Measurements from ENCODE around the gene RHEB. TPM values are rescaled to one million over a fixed set of nuclear protein-coding genes. Genes with fewer than 3 reads are reported as not detected.

The RHEB gene
- total RNA-seq, 1 experiment from 2014 or later: 156 TPM

- CTCF ChIA-PET: no interaction called here
Measured at GRCh38 chr7:151431768-151432311, 87.9 kb downstream of the RHEB start.

DNA sequence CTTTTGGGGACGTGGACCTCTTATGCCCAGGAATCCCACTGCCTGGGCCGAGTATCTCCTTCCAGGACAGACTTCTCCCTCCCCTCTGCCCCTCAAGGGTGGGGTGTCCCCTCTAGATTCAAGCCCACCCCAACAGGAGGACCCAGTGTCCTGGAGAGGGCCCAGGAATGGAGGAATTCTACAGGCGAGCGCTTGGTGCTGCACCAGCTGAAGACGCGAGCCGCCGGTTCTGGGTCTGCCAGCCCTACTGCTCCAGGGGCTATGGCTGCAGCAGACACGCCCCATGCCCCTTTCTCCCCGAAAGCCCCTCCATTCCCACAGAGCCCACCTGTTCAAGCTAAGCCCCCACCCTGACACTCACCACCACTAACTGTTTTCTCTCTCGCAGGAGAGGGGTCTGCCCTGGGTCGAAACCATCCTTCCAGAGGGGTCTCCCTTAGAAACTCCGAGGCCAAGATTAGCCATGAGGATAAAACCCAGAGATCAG lies 88.4 kb downstream of the RHEB start:
- ChIA-PET CTCF (no interaction called here), POLR2A (no interaction called here)
- H3K4me3 Mint-ChIP-seq (ENCODE audit: unreplicated experiment): no peak overlapping the region
- H3K27me3 Mint-ChIP-seq (ENCODE audit: insufficient read depth, unreplicated experiment): no peaks in the 10 kb centered on the region
- intact Hi-C loops (cut with micrococcal nuclease; ENCODE audit: unreplicated experiment): no loop called here
- H3K9me3 ChIP-seq: no peaks in the 10 kb centered on the region
- no peak for DNase-seq
- H3K36me3 ChIP-seq (ENCODE audit: control insufficient read depth, insufficient read depth, low read length): no peaks in the 10 kb centered on the region
- no peak for TF ChIP-seq CTCF (IDR thresholded peaks at IDR 0.05; ENCODE audit: insufficient read depth in 1 of 2, low read depth in 1 of 2, low read length in 1 of 2, severe bottlenecking in 1 of 2, unreplicated experiment in 1 of 2)
- H3K4me1 Mint-ChIP-seq (ENCODE audit: low read depth, unreplicated experiment): peaks cover 13% of the 10 kb centered on the region
- peaks cover 33% of the 10 kb centered on the region for H3K4me1 ChIP-seq
- no peak overlapping the region for H3K4me3 ChIP-seq (ENCODE audit: low read depth, low read length)
- H3K36me3 Mint-ChIP-seq (ENCODE audit: insufficient read depth, unreplicated experiment): no peaks in the 10 kb centered on the region
- H3K27me3 ChIP-seq (replicated peaks; ENCODE audit: control insufficient read depth, insufficient read depth, low read length): no peaks in the 10 kb centered on the region
- no peak overlapping the region for H3K27ac Mint-ChIP-seq (ENCODE audit: unreplicated experiment)
- BruUV-seq (replicated peaks): no TSS peak
- no peaks in the 10 kb centered on the region for H3K9me3 Mint-ChIP-seq (ENCODE audit: unreplicated experiment)

More at GRCh38 chr7:151431768-151432311, 87.9 kb downstream of the RHEB start:
- POLR2A ChIA-PET: no interaction called here
- TF ChIP-seq CTCF (IDR thresholded peaks at IDR 0.05; ENCODE audit: insufficient read depth in 1 of 2, low read depth in 1 of 2, low read length in 1 of 2, severe bottlenecking in 1 of 2, unreplicated experiment in 1 of 2): no peak
- H3K9me3 Mint-ChIP-seq (ENCODE audit: unreplicated experiment): no peaks in the 10 kb centered on the region
- H3K27me3 Mint-ChIP-seq (ENCODE audit: insufficient read depth, unreplicated experiment): no peaks in the 10 kb centered on the region
- Histone ChIP-seq H3K36me3 (ENCODE audit: control insufficient read depth, insufficient read depth, low read length) (no peaks in the 10 kb centered on the region), H3K4me1 (peaks cover 32% of the 10 kb centered on the region), H3K9me3 (no peaks in the 10 kb centered on the region), H3K4me3 (ENCODE audit: low read depth, low read length) (no peak overlapping the region), H3K27me3 (replicated peaks; ENCODE audit: control insufficient read depth, insufficient read depth, low read length) (no peaks in the 10 kb centered on the region)
- no peak overlapping the region for H3K4me3 Mint-ChIP-seq (ENCODE audit: unreplicated experiment)
- H3K27ac Mint-ChIP-seq (ENCODE audit: unreplicated experiment): no peak overlapping the region
- no peaks in the 10 kb centered on the region for H3K36me3 Mint-ChIP-seq (ENCODE audit: insufficient read depth, unreplicated experiment)
- intact Hi-C loops (cut with micrococcal nuclease; ENCODE audit: unreplicated experiment): no loop called here
- DNase-seq: no peak
- H3K4me1 Mint-ChIP-seq (ENCODE audit: low read depth, unreplicated experiment): peaks cover 13% of the 10 kb centered on the region
- no TSS peak for BruUV-seq (replicated peaks)

GRCh38 chr7:151430391-151431205 lies 89.1 kb downstream of the RHEB start:
- H3K36me3 ChIP-seq (ENCODE audit: control insufficient read depth, insufficient read depth, low read length): no peaks in the 10 kb centered on the region
- no peak overlapping the region for H3K4me3 ChIP-seq (ENCODE audit: low read depth, low read length)
- BruUV-seq (replicated peaks): no TSS peak
- Mint-ChIP-seq H3K36me3 (ENCODE audit: insufficient read depth, unreplicated experiment) (no peaks in the 10 kb centered on the region), H3K4me1 (ENCODE audit: low read depth, unreplicated experiment) (peaks cover 20% of the 10 kb centered on the region), H3K9me3 (ENCODE audit: unreplicated experiment) (no peaks in the 10 kb centered on the region), H3K4me3 (ENCODE audit: unreplicated experiment) (no peak overlapping the region), H3K27ac (ENCODE audit: unreplicated experiment) (no peak overlapping the region), H3K27me3 (ENCODE audit: insufficient read depth, unreplicated experiment) (no peaks in the 10 kb centered on the region)
- peaks cover 33% of the 10 kb centered on the region for H3K4me1 ChIP-seq
- no peak for TF ChIP-seq CTCF (IDR thresholded peaks at IDR 0.05; ENCODE audit: insufficient read depth in 1 of 2, low read depth in 1 of 2, low read length in 1 of 2, severe bottlenecking in 1 of 2, unreplicated experiment in 1 of 2)
- no peak for DNase-seq
- no peaks in the 10 kb centered on the region for H3K9me3 ChIP-seq
- POLR2A ChIA-PET: no interaction called here
- intact Hi-C loops (cut with micrococcal nuclease; ENCODE audit: unreplicated experiment): no loop called here
- H3K27me3 ChIP-seq (replicated peaks; ENCODE audit: control insufficient read depth, insufficient read depth, low read length): no peaks in the 10 kb centered on the region
- CTCF ChIA-PET: no interaction called here

All from Caco-2 (cell line).